GM12878 (cell line): ENCODE data around the gene UBC. TPM values are rescaled to one million over a fixed set of nuclear protein-coding genes. Genes with fewer than 3 reads are reported as not detected.

Experiments
- BMI1 ChIP-seq: fragments of 450-650 bp; IDR thresholded peaks from 2 replicates; pipeline ENCODE4 v1.6.1; 2016; ENCODE audit warnings: mild to moderate bottlenecking, moderate library complexity, borderline replicate concordance
- CHD2 ChIP-seq: IDR thresholded peaks from 2 replicates; pipeline ENCODE4 v1.6.1; 2011; ENCODE audit warnings: low read depth, low read length, improper control_type of control experiment, borderline replicate concordance
- E2F4 ChIP-seq: IDR thresholded peaks from 2 replicates; pipeline ENCODE4 v1.6.1; 2012; ENCODE audit warnings: low read depth, low read length, improper control_type of control experiment
- EGR1 ChIP-seq, 2 experiments: IDR thresholded peaks; 1 replicate in 1 of 2; 2 replicates in 1 of 2; pipeline ENCODE4 v1.6.1; 2011 to 2012; ENCODE audit warnings: low read depth in 2 of 2, low read length in 2 of 2, borderline replicate concordance in 1 of 2, mild to moderate bottlenecking in 1 of 2, moderate library complexity in 1 of 2
- ESRRA ChIP-seq: IDR thresholded peaks from 2 replicates; pipeline ENCODE4 v1.6.1; 2012; ENCODE audit warnings: mild to moderate bottlenecking, low read length, improper control_type of control experiment
- EZH2 ChIP-seq: IDR thresholded peaks from 2 replicates; pipeline ENCODE4 v1.6.1; 2012; ENCODE audit warnings: low read depth, mild to moderate bottlenecking, control low read depth, inconsistent platforms, low read length, borderline replicate concordance; ENCODE audit not compliant: control insufficient read depth
- HDGF ChIP-seq: fragments of 450-650 bp; IDR thresholded peaks from 2 replicates; pipeline ENCODE4 v1.6.1; 2016; ENCODE audit warnings: antibody characterized with exemption
- JUND ChIP-seq: IDR thresholded peaks from 2 replicates; pipeline ENCODE4 v1.6.1; 2012; ENCODE audit warnings: low read depth, mild to moderate bottlenecking, low read length, improper control_type of control experiment, moderate library complexity
- KDM1A ChIP-seq: fragments of 200-600 bp; sonication (generic); IDR thresholded peaks from 2 replicates; pipeline ENCODE4 v1.6.1; 2016; ENCODE audit warnings: borderline replicate concordance
- LARP7 ChIP-seq: fragments of 450-650 bp; IDR thresholded peaks from 2 replicates; pipeline ENCODE4 v1.6.1; 2017; ENCODE audit warnings: mild to moderate bottlenecking
- MYB ChIP-seq: fragments of 150-350 bp; IDR thresholded peaks from 2 replicates; pipeline ENCODE4 v1.6.1; 2014; ENCODE audit warnings: mild to moderate bottlenecking, low read depth, low read length, borderline replicate concordance
- NKRF ChIP-seq: fragments of 450-650 bp; conservative IDR thresholded peaks from 2 replicates; pipeline ENCODE4 v1.6.1; 2017; ENCODE audit warnings: mild to moderate bottlenecking, moderate library complexity
- NRF1 ChIP-seq: conservative IDR thresholded peaks from 2 replicates; pipeline ENCODE4 v1.6.1; 2011; ENCODE audit warnings: mild to moderate bottlenecking, low read depth, low read length, improper control_type of control experiment
- PAX5 ChIP-seq: IDR thresholded peaks from 2 replicates; pipeline ENCODE4 v1.6.1; 2011; ENCODE audit warnings: low read depth, low read length, borderline replicate concordance
- POLR2AphosphoS5 ChIP-seq: IDR thresholded peaks from 2 replicates; pipeline ENCODE4 v1.6.1; 2011; ENCODE audit warnings: mild to moderate bottlenecking, low read length, inconsistent platforms
- RAD21 ChIP-seq: IDR thresholded peaks from 2 replicates; pipeline ENCODE4 v1.6.1; 2011; ENCODE audit warnings: mild to moderate bottlenecking, low read depth, low read length, moderate library complexity; ENCODE audit not compliant: insufficient read depth
- RAD51 ChIP-seq: fragments of 450-650 bp; IDR thresholded peaks from 2 replicates; pipeline ENCODE4 v1.6.1; 2016; ENCODE audit warnings: moderate library complexity, mild to moderate bottlenecking, inconsistent platforms
- RBBP5 ChIP-seq: fragments of 200-600 bp; sonication (generic); conservative IDR thresholded peaks from 2 replicates; pipeline ENCODE4 v1.6.1; 2016
- RCOR1 ChIP-seq: conservative IDR thresholded peaks from 2 replicates; pipeline ENCODE4 v1.6.1; 2012; ENCODE audit warnings: low read depth, low read length, improper control_type of control experiment
- RUNX3 ChIP-seq: IDR thresholded peaks from 2 replicates; pipeline ENCODE4 v1.6.1; 2012; ENCODE audit warnings: low read length, inconsistent platforms
- SMAD5 ChIP-seq: IDR thresholded peaks from 2 replicates; pipeline ENCODE4 v1.6.1; 2016; ENCODE audit warnings: antibody characterized with exemption, low read depth
- SMARCA5 ChIP-seq: fragments of 450-650 bp; IDR thresholded peaks from 2 replicates; pipeline ENCODE4 v1.6.1; 2017; ENCODE audit warnings: mild to moderate bottlenecking
- SPI1 ChIP-seq: IDR thresholded peaks from 2 replicates; pipeline ENCODE4 v1.6.1; 2011; ENCODE audit warnings: low read depth, mild to moderate bottlenecking, low read length, moderate library complexity, borderline replicate concordance; ENCODE audit not compliant: insufficient read depth
- TAF1 ChIP-seq: IDR thresholded peaks from 2 replicates; pipeline ENCODE4 v1.6.1; 2011; ENCODE audit warnings: mild to moderate bottlenecking, low read depth, low read length, borderline replicate concordance
- USF1 ChIP-seq: IDR thresholded peaks from 2 replicates; pipeline ENCODE4 v1.6.1; 2011; ENCODE audit warnings: borderline replicate concordance, low read depth, mild to moderate bottlenecking, moderate library complexity, mixed read lengths, low read length; ENCODE audit not compliant: insufficient read depth; ENCODE audit errors: extremely low read length
- WRNIP1 ChIP-seq: IDR thresholded peaks from 2 replicates; pipeline ENCODE4 v1.6.1; 2011; ENCODE audit warnings: low read depth, low read length, improper control_type of control experiment, borderline replicate concordance
- YBX1 ChIP-seq: fragments of 450-650 bp; IDR thresholded peaks from 2 replicates; pipeline ENCODE4 v1.6.1; 2016; ENCODE audit warnings: antibody characterized with exemption
- ZNF384 ChIP-seq: IDR thresholded peaks from 2 replicates; pipeline ENCODE4 v1.6.1; 2012; ENCODE audit warnings: low read depth, mild to moderate bottlenecking, low read length, improper control_type of control experiment, borderline replicate concordance
- polyA plus RNA-seq, 11 experiments: library from polyadenylated mRNA; depleted of rRNA in 4 of 11; unstranded in 6 of 11; stranded (reverse) in 5 of 11; fragments of >200 nt; fragmentation: Nextera tagmentation in 4 of 11; fragmentation: Illumina TruSeq in 1 of 11; extraction: Ambion mirVana in 4 of 11; extraction: Trizol in 1 of 11; gene quantifications; 1 replicate in 1 of 11; 2 replicates in 10 of 11; pipeline versions ENCODE4 v1.2.1 to v1.2.3, GENCODE V29; 2011 to 2016; ENCODE audit warnings: inconsistent platforms in 2 of 11, missing spikeins in 2 of 11, low read depth in 1 of 11
- total RNA-seq, 4 experiments: library from RNA; depleted of rRNA in 3 of 4; stranded (reverse); fragments of >200 nt in 3 of 4; fragmentation: Illumina TruSeq in 1 of 4; extraction: Trizol in 1 of 4; gene quantifications; 2 replicates each; pipeline versions ENCODE4 v1.2.1 to v1.2.3, GENCODE V29; 2013 to 2021

Gene UBC
- total and polyA plus RNA-seq, 10 of the 15 experiments (the other 5 are each of a cell fraction or from before 2014, with no cell fraction given): 653 to 1,666 (median 874) TPM

DNA sequence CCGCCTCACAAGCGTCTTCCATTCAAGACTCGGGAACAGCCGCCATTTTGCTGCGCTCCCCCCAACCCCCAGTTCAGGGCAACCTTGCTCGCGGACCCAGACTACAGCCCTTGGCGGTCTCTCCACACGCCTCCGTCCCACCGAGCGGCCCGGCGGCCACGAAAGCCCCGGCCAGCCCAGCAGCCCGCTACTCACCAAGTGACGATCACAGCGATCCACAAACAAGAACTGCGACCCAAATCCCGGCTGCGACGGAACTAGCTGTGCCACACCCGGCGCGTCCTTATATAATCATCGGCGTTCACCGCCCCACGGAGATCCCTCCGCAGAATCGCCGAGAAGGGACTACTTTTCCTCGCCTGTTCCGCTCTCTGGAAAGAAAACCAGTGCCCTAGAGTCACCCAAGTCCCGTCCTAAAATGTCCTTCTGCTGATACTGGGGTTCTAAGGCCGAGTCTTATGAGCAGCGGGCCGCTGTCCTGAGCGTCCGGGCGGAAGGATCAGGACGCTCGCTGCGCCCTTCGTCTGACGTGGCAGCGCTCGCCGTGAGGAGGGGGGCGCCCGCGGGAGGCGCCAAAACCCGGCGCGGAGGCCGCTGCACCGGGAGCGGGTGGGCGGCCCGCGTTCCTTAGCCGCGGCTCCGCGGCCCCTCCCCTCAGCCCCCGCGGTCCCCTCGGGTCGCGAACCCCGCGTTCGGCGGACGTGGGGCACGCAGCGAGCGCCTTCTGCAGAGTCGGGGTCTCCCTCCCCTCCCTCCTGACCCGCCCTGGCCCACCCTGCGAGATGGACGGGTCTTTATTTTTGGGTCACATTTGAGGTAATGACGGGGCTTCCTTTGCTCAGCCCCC, at the start of gene UBC (continued):
- TF ChIP-seq CHD2: peak; percentile 96
- no peak for TF ChIP-seq RAD21
- no peak for TF ChIP-seq YBX1
- no peak for TF ChIP-seq ZNF384
- TF ChIP-seq SPI1: no peak; the same call in 1 of the 2 replicates
- TF ChIP-seq KDM1A: no peak
- TF ChIP-seq MYB: 0 out of 2 replicates have a peak, but pooled peaks have one; percentile 18
- peak; percentile 78 for TF ChIP-seq ESRRA
- 0 out of 2 replicates have a peak, but pooled peaks have one; percentile 54 for TF ChIP-seq RBBP5
- peak; percentile 95 to 99 for TF ChIP-seq EGR1 (IDR thresholded peaks at IDR 0.05; ENCODE audit: borderline replicate concordance in 1 of 2, low read depth in 2 of 2, low read length in 2 of 2)
- TF ChIP-seq PAX5: peak; percentile 67; the same call in 1 of the 2 replicates
- TF ChIP-seq LARP7: peak; percentile 96; the same call in 1 of the 2 replicates
- TF ChIP-seq SMARCA5: no peak
- TF ChIP-seq TAF1: peak; percentile 98
- TF ChIP-seq BMI1: peak; percentile 7; the same call in 1 of the 2 replicates
- peak; percentile 100 for TF ChIP-seq POLR2AphosphoS5
- no peak for TF ChIP-seq E2F4
- peak; percentile 92 for TF ChIP-seq NKRF
- TF ChIP-seq SMAD5: peak; percentile 99
- no peak for TF ChIP-seq EZH2
- TF ChIP-seq USF1: no peak
- no peak for TF ChIP-seq NRF1
- TF ChIP-seq RUNX3: no peak
- no peak for TF ChIP-seq HDGF
- no peak for TF ChIP-seq RCOR1
- TF ChIP-seq JUND: 0 out of 2 replicates have a peak, but pooled peaks have one; percentile 26
- 0 out of 2 replicates have a peak, but pooled peaks have one; percentile 32 for TF ChIP-seq RAD51
- no peak for TF ChIP-seq WRNIP1
